GM12872 (cell line): ENCODE results near the gene SLC16A5.
A peak's percentile ranks its signal among the peaks of the same experiment; 100 is the strongest.

ENCODE experiments used
- CTCF ChIP-seq: IDR thresholded peaks from 3 replicates; pipeline ENCODE4 v1.5.1; 2011; ENCODE audit warnings: low read depth, mild to moderate bottlenecking, low read length, moderate library complexity; ENCODE audit not compliant: insufficient read depth

The SLC16A5 gene

DNA sequence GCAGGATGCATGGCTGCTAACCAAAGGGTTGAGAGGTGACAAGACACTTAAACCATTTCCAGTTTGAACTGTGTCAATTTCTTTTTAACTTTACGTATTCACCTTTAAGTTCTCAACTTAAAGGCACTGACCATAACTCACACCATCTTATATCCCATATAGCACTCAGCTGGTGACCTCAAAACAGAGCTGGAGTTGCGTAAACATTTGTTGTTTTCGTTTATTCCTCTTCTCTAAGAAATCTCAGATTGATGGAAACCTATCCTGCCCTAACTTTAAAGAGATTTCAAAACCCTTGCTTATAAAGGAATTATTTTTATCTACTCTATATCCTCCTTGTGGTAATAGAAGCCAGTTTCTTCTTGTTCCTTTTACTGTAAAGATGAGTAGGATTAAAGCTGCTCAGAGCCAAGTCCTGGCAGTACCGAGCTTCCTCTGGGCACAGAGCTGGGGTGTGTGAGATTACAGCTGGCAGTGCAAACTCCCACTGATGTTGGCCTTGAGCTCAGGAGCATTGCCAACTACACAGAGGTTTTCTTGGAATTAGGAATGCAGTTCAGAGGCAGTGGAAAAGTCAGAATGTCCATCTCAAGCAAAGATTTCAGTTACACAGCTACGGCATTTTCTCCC, 39.4 kb upstream of the SLC16A5 start:
- no peak for TF ChIP-seq CTCF

- no peak for TF ChIP-seq CTCF
Measured at GRCh38 chr17:75049057-75049456, 38.7 kb upstream of the SLC16A5 start.

DNA sequence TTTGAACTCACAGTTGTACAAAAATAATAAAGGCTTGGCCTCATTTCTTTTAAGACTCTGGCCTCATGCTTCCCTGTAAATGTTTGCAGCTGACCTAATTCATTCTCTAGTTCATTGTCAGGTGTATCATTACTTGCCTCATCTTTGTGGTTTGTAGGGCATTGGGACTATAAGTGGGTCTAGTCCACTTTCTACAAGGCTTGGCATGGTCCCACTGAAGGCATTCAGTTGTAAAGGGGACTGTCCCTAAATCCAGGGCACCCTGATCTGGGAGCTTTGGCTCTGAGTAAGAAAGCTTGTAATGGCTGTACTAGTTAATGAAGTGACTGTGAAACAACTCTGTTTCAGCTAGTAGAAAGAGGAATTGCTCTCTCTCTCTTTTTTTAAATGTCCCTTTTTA, 38.0 kb upstream of the SLC16A5 start:
- TF ChIP-seq CTCF = no peak

DNA sequence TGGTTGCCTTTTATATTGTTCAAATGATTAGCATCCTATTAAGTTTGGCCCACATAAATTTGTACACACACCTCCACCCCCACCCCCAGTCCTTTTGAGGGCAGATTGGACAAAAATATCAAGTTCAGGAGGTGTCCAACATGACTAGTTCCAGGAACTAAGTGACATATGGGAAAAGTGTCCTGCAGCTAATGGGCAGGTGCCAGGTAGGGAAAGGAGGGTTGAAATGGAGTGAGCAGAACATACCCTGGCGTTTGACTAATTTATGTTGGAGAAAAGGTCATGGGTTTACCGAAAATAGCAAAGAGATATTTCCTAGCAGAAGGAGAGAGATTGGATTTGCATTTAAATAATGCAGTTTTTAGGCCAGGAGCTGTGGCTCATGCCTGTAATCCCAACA, 35.8 kb upstream of the SLC16A5 start:
- no peak for TF ChIP-seq CTCF

GRCh38 chr17:75059369-75060345, 28.1 kb upstream of the SLC16A5 start:
- 0 out of 3 replicates have a peak, but pooled peaks have one; percentile 11 for TF ChIP-seq CTCF

- no peak for TF ChIP-seq CTCF
Measured at GRCh38 chr17:75060434-75061054, 27.2 kb upstream of the SLC16A5 start.

GRCh38 chr17:75061055-75061438, 26.7 kb upstream of the SLC16A5 start:
- no peak for TF ChIP-seq CTCF
